Astrocyte of the spinal cord (primary cell): ENCODE results near the gene TNPO3.

Experiments
- DNase-seq: peaks from one replicate; pipeline ENCODE4 v3.0.0; 2011; ENCODE audit warnings: low read depth, low spot score
- H3K4me3 ChIP-seq: 2 replicates; pipeline ENCODE4 v1.5.1; 2011; ENCODE audit warnings: low read depth, mild to moderate bottlenecking, low read length, moderate library complexity
- CTCF ChIP-seq: IDR thresholded peaks from 2 replicates; pipeline ENCODE4 v1.5.1; 2012; ENCODE audit warnings: low read depth, mild to moderate bottlenecking, low read length, inconsistent platforms
- in situ Hi-C: cut with HindIII; loops from 2 replicates; pipeline ENCODE4 v1.10.0; 2017; ENCODE audit warnings: low sequenced_read_pairs

Gene TNPO3

GRCh38 chr7:128941323-128941890, 113.5 kb downstream of the TNPO3 start:
- in situ Hi-C loops = no loop called here
- DNase-seq = no peak
- TF ChIP-seq CTCF = no peak
- no peak overlapping the region for H3K4me3 ChIP-seq

GRCh38 chr7:128940494-128941322, 114.2 kb downstream of the TNPO3 start:
- DNase-seq = no peak
- in situ Hi-C loops = no loop called here
- no peak overlapping the region for H3K4me3 ChIP-seq

GRCh38 chr7:128939861-128940410, 115.0 kb downstream of the TNPO3 start:
- no peak for TF ChIP-seq CTCF
- in situ Hi-C loops = no loop called here
- no peak for DNase-seq
- H3K4me3 ChIP-seq = no peak overlapping the region

More at GRCh38 chr7:128940494-128941322, 114.2 kb downstream of the TNPO3 start:
- TF ChIP-seq CTCF = no peak

GRCh38 chr7:128939075-128939860, 115.6 kb downstream of the TNPO3 start:
- H3K4me3 ChIP-seq = no peak overlapping the region
- no peak for TF ChIP-seq CTCF
- in situ Hi-C loops = no loop called here
- no peak for DNase-seq

- in situ Hi-C loops = no loop called here
- TF ChIP-seq CTCF = no peak
- peak overlapping the region; percentile 29 for H3K4me3 ChIP-seq
- DNase-seq = no peak
Observed at GRCh38 chr7:128938544-128939074, 116.3 kb downstream of the TNPO3 start.
